ENCODE data around the gene RAB7A.
"Not testable (repeated sequence)": the region's sequence is repeated elsewhere in the genome, so short reads cannot be mapped to it uniquely, and the experiment has no call there.

The RAB7A gene

DNA sequence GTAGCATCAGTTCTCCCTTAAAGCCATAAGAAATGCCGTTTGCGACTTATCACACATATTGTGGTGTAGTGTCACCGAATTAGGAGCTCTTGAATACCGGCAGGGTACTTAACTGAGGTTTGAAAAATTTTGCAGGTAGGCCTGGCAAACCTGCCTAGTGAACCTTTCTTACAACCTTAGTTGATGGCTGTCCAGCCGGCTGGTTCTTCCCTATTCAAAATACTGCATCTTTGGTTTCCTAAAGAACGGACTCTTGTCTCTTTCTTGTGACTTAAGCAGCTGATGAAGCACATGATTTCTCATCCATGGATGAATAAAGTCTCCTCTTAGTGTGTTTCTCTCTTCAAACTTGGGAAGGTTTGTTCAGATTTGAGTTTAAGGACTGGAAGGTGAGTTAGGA, 1.5 kb downstream of the RAB7A start:
- H3K4me1 Mint-ChIP-seq, result peaks cover 46% of the 10 kb centered on the region
- peak overlapping the region; percentile 96 for H3K4me3 Mint-ChIP-seq
- no peak for DNase-seq (ENCODE audit: low spot score in 2 of 2)

DNA sequence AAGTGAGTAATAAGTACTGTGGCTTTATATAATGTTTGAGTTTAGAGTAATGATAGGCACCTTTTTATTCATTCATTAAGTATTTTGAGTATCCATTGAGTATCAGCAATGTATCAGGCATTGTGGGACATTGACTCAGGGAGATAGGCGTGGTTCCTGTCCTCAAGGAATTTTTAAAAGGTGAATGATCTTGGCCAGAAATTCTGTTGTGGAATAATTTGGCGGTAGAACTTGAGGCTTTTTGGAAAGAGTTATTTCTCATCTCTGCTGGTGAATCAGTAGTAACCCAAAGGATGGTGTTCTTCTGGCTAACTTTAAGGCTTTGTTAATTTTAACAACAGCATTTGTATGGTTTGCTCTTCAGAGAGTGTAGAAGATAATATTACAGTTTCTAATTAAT, 2.0 kb downstream of the RAB7A start:
- peaks cover 1% of the 10 kb centered on the region for H3K9me3 Mint-ChIP-seq
- H3K36me3 Mint-ChIP-seq, result peaks cover 4% of the 10 kb centered on the region
- H3K4me3 Mint-ChIP-seq, result peak overlapping the region; percentile 96
- H3K4me1 Mint-ChIP-seq, result peaks cover 50% of the 10 kb centered on the region
- no peaks in the 10 kb centered on the region for H3K27me3 Mint-ChIP-seq
- H3K27ac Mint-ChIP-seq, result peak overlapping the region; percentile 96
- no peak for ATAC-seq (ENCODE audit: low read depth)
- DNase-seq (ENCODE audit: low spot score in 2 of 2), result no peak

More for the DNA sequence above, 1.5 kb downstream of the RAB7A start:
- Mint-ChIP-seq H3K36me3 (peaks cover 4% of the 10 kb centered on the region), H3K27ac (peak overlapping the region; percentile 96), H3K9me3 (peaks cover 1% of the 10 kb centered on the region), H3K27me3 (no peaks in the 10 kb centered on the region)
- no peak for ATAC-seq (ENCODE audit: low read depth)

DNA sequence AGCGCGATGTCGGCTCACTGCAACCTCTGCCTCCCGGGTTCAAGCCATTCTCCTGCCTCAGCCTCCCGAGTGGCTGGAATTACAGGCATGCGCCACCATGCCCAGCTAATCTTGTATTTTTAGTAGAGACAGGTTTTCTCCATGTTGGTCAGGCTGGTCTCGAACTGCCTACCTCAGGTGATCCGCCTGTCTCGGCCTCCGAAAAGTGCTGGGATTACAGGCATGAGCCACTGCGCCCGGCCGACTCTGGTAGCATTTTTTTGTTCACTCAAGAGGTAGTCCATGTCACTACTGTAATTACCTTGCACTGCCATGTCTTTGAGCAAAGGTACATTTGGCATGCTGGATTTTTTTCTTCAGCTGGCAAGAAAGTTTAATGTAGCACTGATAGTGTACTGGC, 2.5 kb downstream of the RAB7A start:
- not testable (repeated sequence) for H3K27me3 Mint-ChIP-seq; H3K27ac Mint-ChIP-seq; H3K36me3 Mint-ChIP-seq; DNase-seq (ENCODE audit: low spot score in 2 of 2); H3K9me3 Mint-ChIP-seq; ATAC-seq (ENCODE audit: low read depth)
- Mint-ChIP-seq H3K4me3 (peak overlapping the region; percentile 21), H3K4me1 (peaks cover 53% of the 10 kb centered on the region)

DNA sequence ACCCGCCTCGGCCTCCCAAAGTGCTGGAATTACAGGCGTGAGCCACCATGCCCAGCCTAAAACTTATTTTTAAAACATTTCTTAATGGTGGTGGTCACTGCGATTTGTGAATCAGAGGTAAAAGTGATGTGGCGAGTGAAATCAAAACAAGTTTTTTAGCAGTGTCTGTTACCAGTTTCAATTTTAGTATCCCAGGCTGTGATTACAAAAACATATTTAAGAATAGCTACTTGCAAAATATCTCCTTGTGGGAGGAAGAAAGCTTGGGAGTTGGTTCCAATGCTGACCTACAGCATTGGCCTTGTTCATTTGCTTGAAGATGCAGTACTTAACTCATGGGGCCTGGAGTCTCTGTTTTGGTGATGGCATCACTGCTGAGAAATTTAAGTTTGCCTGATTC, 4.5 kb downstream of the RAB7A start:
- no peak for DNase-seq (ENCODE audit: low spot score in 2 of 2)
- ATAC-seq (ENCODE audit: low read depth), result no peak
- H3K27ac Mint-ChIP-seq, result peak overlapping the region; percentile 31
- H3K9me3 Mint-ChIP-seq, result no peaks in the 10 kb centered on the region
- H3K4me3 Mint-ChIP-seq, result peak overlapping the region; percentile 9
- peaks cover 6% of the 10 kb centered on the region for H3K36me3 Mint-ChIP-seq
- peaks cover 62% of the 10 kb centered on the region for H3K4me1 Mint-ChIP-seq
- no peaks in the 10 kb centered on the region for H3K27me3 Mint-ChIP-seq

DNA sequence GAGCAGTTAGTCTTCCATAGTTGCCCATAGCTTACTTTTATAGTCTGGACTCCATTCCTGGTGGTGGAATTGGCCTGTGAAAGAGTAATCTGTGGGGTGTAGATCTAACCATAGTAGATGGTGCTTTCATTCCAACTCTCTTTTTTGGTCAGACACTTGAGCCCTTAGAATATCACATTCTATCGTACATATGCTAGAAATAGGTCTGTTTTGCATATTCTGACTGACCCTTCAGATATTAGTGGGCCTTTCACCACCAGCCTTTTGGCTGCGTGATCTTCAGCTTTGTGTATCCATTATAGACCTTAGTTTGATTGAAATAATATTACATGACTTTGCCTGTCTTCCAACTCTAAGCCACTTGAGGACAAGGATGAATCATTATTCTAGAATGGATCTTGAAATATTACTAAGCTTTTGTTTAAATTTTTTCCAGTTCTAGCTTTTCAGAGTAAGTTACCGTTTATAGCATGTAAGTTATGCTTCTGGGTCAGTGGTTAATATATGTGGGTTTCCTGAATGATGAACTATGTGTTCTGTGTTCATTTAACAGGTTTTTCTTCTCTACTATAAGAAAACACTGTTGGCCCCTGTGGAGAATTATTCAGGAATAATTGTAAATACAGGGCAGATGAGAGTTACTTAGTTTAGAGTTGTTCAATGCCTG, 8.7 kb downstream of the RAB7A start:
- Mint-ChIP-seq H3K27ac (no peak overlapping the region), H3K36me3 (peaks cover 11% of the 10 kb centered on the region), H3K4me3 (no peak overlapping the region), H3K27me3 (no peaks in the 10 kb centered on the region), H3K4me1 (peaks cover 41% of the 10 kb centered on the region), H3K9me3 (no peaks in the 10 kb centered on the region)
- ATAC-seq (ENCODE audit: low read depth), result no peak
- no peak for DNase-seq (ENCODE audit: low spot score in 2 of 2)

DNA sequence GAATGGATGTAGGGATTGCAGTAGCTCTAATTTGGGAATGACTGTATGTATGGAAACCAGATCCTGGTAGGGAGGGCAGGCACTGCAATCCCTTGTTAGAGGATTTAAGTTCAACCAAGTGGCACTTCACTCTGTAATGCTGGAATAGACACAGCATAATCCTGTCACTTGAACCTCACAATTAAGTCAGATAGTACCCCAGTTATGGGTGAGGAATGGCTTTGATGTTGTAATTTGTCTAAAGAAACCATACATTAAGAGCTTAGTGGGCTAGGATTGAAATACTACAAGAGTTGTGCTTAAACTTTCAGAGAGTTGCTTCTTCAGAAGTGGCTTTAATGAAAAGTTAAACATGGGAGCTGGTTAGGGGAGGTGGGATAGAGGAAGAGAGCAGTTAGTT, 9.3 kb downstream of the RAB7A start:
- DNase-seq (ENCODE audit: low spot score in 2 of 2) (no peak), ATAC-seq (ENCODE audit: low read depth) (no peak)
- Mint-ChIP-seq H3K36me3 (peaks cover 11% of the 10 kb centered on the region), H3K27ac (peak overlapping the region; percentile 74), H3K4me1 (peaks cover 38% of the 10 kb centered on the region), H3K9me3 (no peaks in the 10 kb centered on the region), H3K27me3 (no peaks in the 10 kb centered on the region), H3K4me3 (no peak overlapping the region)

DNA sequence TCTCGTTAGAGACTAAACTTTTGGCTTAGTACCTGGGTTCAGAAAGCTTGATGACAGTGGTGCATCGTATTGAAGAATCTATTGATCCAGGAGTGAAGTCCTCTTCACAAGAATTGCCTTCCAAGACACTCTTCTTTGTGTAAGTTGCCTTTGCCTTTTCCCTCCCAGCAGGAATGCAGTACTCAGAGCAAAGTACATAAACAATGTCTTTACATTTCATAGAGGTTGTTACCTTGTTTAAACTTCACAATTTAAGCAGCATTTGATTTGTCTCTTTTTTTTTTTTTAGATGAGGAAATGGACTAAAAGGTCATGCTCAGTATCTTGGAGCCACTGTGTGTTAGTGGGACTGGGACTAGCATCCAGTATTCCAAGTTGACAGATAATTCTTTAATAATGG, 9.9 kb downstream of the RAB7A start:
- Mint-ChIP-seq H3K4me3 (no peak overlapping the region), H3K27ac (peak overlapping the region; percentile 74)
- ATAC-seq (ENCODE audit: low read depth), result no peak

DNA sequence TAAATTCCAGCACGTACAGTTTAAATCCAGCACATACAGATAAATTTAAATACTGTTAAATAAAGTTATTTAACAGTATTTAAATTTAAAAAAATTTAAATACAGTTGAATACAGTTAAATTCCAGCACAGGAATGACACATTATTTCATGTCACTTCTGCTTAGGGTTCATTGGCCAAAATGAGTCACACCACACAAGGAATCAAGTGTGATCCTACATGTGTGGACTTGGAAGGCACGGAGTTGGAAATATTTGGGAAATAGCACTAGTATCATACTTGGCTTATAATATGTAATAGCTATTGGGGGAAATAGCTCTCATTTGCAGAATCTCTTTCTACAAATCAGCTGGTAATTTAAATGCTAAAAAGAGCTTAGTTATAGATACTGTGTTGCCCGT, 10.6 kb downstream of the RAB7A start:
- Mint-ChIP-seq H3K27me3 (no peaks in the 10 kb centered on the region), H3K4me1 (peaks cover 37% of the 10 kb centered on the region), H3K27ac (peak overlapping the region; percentile 74), H3K36me3 (peaks cover 14% of the 10 kb centered on the region), H3K4me3 (no peak overlapping the region), H3K9me3 (no peaks in the 10 kb centered on the region)
- DNase-seq (ENCODE audit: low spot score in 2 of 2) (no peak), ATAC-seq (ENCODE audit: low read depth) (no peak)

More for the DNA sequence above, 9.9 kb downstream of the RAB7A start:
- Mint-ChIP-seq H3K36me3 (peaks cover 11% of the 10 kb centered on the region), H3K9me3 (no peaks in the 10 kb centered on the region), H3K4me1 (peaks cover 37% of the 10 kb centered on the region), H3K27me3 (no peaks in the 10 kb centered on the region)
- DNase-seq (ENCODE audit: low spot score in 2 of 2), result no peak

DNA sequence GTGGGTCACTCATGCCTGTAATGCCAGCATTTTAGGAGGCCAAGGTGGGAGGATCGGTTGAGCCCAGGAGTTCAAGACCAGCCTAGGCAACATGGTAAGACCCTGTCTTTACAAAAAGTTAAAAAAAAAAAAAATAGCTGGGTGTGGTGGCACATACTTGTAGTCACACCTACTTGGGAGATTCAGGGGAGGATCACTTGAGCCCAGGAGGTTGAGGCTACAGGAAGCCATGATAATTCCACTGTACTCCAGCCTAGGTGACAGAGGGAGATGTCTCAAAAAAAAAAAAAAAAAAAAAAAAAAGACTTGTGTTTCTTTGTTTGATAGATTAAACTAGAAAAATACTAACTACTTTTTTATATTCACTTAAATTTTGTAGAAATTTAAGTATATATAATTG, 14.6 kb downstream of the RAB7A start:
- Mint-ChIP-seq H3K4me1 (peaks cover 13% of the 10 kb centered on the region), H3K27ac (peak overlapping the region; percentile 62), H3K36me3 (peaks cover 22% of the 10 kb centered on the region), H3K9me3 (no peaks in the 10 kb centered on the region), H3K27me3 (no peaks in the 10 kb centered on the region), H3K4me3 (no peak overlapping the region)
- DNase-seq (ENCODE audit: low spot score in 2 of 2), result no peak
- ATAC-seq (ENCODE audit: low read depth), result no peak

DNA sequence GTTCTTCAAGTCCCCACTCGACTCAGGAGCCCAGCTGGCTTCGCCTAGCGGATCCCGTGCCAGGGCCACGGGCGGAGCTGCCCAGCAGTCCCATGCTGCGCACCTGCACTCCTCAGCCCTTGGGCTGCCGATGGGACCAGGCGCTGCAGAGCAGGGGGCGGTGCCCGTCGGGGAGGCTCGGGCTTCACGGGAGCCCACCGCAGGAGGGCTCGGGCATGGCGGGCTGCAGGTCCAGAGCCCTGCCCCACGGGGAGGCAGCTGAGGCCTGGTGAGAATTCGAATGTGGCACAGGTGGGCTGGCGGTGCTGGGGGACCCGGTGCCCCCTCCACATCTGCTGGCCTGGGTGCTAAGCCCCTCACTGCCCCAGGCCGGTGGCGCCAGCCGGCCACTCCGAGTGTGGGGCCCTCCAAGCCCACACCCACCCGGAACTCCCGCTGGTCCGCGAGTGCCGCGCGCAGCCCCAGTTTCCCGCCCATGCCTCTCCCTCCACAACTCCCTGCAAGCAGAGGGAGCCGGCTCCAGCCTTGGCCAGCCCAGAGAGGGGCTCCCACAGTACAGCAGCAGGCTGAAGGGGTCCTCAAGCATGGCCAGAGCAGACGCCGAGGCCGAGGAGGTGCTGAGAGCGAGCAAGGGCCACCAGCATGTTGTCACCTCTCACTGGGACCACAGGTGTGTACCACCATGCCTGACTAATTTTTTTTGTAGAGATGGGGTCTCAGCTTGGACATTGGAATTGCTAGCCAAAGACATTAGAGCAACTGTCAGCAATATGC, 17.0 kb downstream of the RAB7A start:
- H3K4me3 Mint-ChIP-seq, result no peak overlapping the region
- ATAC-seq (ENCODE audit: low read depth), result no peak
- H3K36me3 Mint-ChIP-seq, result peaks cover 23% of the 10 kb centered on the region
- H3K4me1 Mint-ChIP-seq, result peaks cover 11% of the 10 kb centered on the region
- no peak for DNase-seq (ENCODE audit: low spot score in 2 of 2)
- no peak overlapping the region for H3K27ac Mint-ChIP-seq
- no peaks in the 10 kb centered on the region for H3K9me3 Mint-ChIP-seq
- no peaks in the 10 kb centered on the region for H3K27me3 Mint-ChIP-seq

DNA sequence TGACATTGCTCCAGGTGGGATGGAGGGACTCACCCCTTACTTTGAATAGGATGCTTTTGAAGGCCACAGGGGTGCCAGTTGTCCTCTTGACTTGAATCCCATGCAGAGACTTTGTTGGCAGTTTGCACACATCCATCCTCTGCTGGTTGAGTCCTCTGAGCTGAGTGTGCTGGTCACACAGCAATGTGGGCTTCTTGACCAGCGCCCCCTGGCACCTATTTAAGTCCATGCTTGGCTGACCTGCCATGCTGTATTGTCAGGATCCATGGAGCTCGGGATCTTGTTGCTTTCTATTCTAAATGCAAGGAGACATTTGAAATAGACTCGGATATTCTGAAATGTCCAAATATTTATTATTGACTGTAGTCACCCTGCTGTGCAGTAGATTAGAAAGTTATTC, 19.8 kb downstream of the RAB7A start:
- Mint-ChIP-seq H3K36me3 (peaks cover 33% of the 10 kb centered on the region), H3K27me3 (no peaks in the 10 kb centered on the region), H3K4me3 (no peak overlapping the region), H3K27ac (no peak overlapping the region), H3K9me3 (no peaks in the 10 kb centered on the region), H3K4me1 (peaks cover 19% of the 10 kb centered on the region)
- DNase-seq (ENCODE audit: low spot score in 2 of 2) (no peak), ATAC-seq (ENCODE audit: low read depth) (no peak)

DNA sequence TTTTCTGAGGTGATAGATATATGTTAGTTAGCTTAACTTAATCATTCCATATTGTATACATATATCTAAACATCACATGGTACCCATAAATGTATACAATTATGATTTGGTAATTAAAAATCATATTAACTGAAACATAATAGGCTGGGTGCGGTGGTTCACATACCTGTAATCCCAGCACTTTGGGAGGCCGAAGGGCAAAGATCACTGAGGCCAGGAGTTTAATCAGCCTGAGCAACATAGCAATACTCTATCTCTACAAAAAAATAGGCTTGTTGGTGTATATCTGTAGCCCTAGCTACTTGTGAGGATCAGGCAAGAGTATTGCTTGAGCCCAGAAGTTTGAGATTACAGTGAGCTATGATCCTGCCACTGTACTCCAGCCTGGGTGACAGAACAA, 20.9 kb downstream of the RAB7A start:
- Mint-ChIP-seq H3K4me3 (no peak overlapping the region), H3K27me3 (no peaks in the 10 kb centered on the region), H3K36me3 (peaks cover 29% of the 10 kb centered on the region), H3K4me1 (peaks cover 21% of the 10 kb centered on the region), H3K27ac (no peak overlapping the region), H3K9me3 (no peaks in the 10 kb centered on the region)
- ATAC-seq (ENCODE audit: low read depth) (no peak), DNase-seq (ENCODE audit: low spot score in 2 of 2) (no peak)

DNA sequence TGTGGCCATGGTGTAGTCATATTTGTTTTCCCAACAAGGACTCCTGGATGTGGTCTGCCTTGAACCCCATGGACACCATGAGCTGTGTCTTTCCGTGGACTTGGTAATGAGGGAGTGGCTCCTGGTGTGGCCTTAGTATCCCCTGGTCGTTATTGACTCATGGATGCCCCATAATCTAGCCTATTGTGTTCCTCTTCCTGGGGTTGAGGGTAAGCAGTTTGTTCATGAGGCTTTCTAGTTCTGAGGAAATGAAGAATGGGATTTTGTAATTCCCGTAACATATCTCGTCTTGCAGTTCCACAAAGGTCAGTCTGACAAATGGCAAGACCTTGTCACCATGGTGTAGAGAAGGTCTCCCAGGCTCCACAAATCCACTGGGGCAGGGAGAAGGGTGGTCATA, 22.6 kb downstream of the RAB7A start:
- Mint-ChIP-seq H3K4me1 (peaks cover 30% of the 10 kb centered on the region), H3K27me3 (no peaks in the 10 kb centered on the region), H3K27ac (no peak overlapping the region), H3K9me3 (no peaks in the 10 kb centered on the region), H3K4me3 (no peak overlapping the region), H3K36me3 (peaks cover 28% of the 10 kb centered on the region)
- DNase-seq (ENCODE audit: low spot score in 2 of 2) (no peak), ATAC-seq (ENCODE audit: low read depth) (no peak)

DNA sequence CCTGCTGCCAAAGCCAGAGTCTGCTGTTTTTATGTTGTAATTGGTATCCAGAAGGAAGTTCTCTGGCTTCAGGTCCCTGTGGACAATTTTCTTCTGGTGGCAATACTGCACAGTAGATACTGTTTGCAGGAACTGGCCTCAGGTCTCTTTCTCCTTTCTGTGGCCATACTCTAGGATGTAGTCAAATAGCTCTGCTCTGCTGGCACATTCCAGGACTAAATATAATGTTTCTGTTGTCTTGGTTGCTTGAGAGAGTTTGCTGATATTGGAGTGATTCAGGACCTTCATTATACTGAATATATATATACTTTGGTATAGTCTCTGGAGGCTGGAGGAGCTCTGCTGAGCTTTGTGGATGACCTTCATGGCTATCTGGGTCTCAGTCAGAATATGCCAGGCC, 23.1 kb downstream of the RAB7A start:
- peaks cover 28% of the 10 kb centered on the region for H3K36me3 Mint-ChIP-seq
- DNase-seq (ENCODE audit: low spot score in 2 of 2), result no peak
- no peak overlapping the region for H3K27ac Mint-ChIP-seq
- no peaks in the 10 kb centered on the region for H3K27me3 Mint-ChIP-seq
- no peak overlapping the region for H3K4me3 Mint-ChIP-seq
- no peak for ATAC-seq (ENCODE audit: low read depth)
- H3K9me3 Mint-ChIP-seq, result no peaks in the 10 kb centered on the region
- peaks cover 32% of the 10 kb centered on the region for H3K4me1 Mint-ChIP-seq

DNA sequence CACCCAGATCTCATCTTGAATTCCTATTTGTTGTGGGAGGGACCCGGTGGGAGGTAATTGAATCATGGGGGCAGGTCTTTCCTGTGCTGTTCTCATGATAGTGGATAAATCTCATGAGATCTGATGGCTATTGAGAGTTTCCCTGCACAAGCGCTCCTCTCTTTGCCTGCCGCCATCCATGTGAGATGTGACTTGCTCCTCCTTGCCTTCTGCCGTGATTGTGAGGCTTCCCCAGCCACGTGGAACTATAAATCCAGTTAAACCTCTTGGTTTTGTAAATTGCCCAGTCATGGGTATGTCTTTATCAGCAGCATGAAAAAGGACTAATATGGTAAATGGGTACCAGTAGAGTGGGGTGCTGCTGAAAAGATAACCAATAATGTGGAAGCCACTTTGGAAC, 23.6 kb downstream of the RAB7A start:
- not testable (repeated sequence) for ATAC-seq (ENCODE audit: low read depth); H3K9me3 Mint-ChIP-seq; H3K4me3 Mint-ChIP-seq; H3K27me3 Mint-ChIP-seq; DNase-seq (ENCODE audit: low spot score in 2 of 2)
- Mint-ChIP-seq H3K36me3 (peaks cover 26% of the 10 kb centered on the region), H3K27ac (peak overlapping the region; percentile 22), H3K4me1 (peaks cover 35% of the 10 kb centered on the region)

All from memory B cell (primary cell).